DND-41 (cell line): Measurements from ENCODE around the gene COL13A1.

Experiments used
- ATAC-seq: fragments of 200-7000 bp; cut with Tn5 transposase; 3 replicates; pipeline ENCODE4 v1.9.1; 2021; ENCODE audit warnings: low read depth; ENCODE audit not compliant: insufficient read depth
- DNase-seq: peaks from one replicate; pipeline ENCODE4 v3.0.0-alpha.2; 2020
- H2AFZ ChIP-seq: 2 replicates; pipeline ENCODE4 v1.6.0; 2012; ENCODE audit warnings: low read depth, low read length
- H3K27ac ChIP-seq: 2 replicates; pipeline ENCODE4 v1.5.1; 2012; ENCODE audit warnings: low read length, inconsistent platforms
- H3K27me3 ChIP-seq: fragments of 200-600 bp; sonication (generic); 2 replicates; pipeline ENCODE4 v1.6.0; 2012; ENCODE audit warnings: low read length, mild to moderate bottlenecking, inconsistent platforms; ENCODE audit not compliant: insufficient read depth, poor library complexity
- H3K36me3 ChIP-seq: 2 replicates; pipeline ENCODE4 v1.5.1; 2012; ENCODE audit warnings: low read length, inconsistent platforms; ENCODE audit not compliant: insufficient read depth
- H3K4me1 ChIP-seq: 2 replicates; pipeline ENCODE4 v1.5.1; 2012; ENCODE audit warnings: mild to moderate bottlenecking, low read length; ENCODE audit not compliant: insufficient read depth
- H3K4me2 ChIP-seq: 2 replicates; pipeline ENCODE4 v1.6.0; 2012; ENCODE audit warnings: mild to moderate bottlenecking, moderate library complexity, low read length, inconsistent platforms; ENCODE audit not compliant: insufficient read depth
- H3K4me3 ChIP-seq, 2 experiments: fragments of 200-600 bp in 1 of 2; shearing (Covaris generic) in 1 of 2; 2 replicates each; pipeline ENCODE4 v1.5.1; 2012 to 2016; ENCODE audit warnings: inconsistent platforms in 2 of 2, low read length in 2 of 2, mild to moderate bottlenecking in 2 of 2, low read depth in 1 of 2, moderate library complexity in 1 of 2
- H3K79me2 ChIP-seq: 2 replicates; pipeline ENCODE4 v1.6.0; 2012; ENCODE audit warnings: low read length, inconsistent platforms; ENCODE audit not compliant: insufficient read depth
- H3K9ac ChIP-seq: 2 replicates; pipeline ENCODE4 v1.6.0; 2012; ENCODE audit warnings: low read depth, mild to moderate bottlenecking, inconsistent platforms, low read length, moderate library complexity
- H3K9me3 ChIP-seq: 2 replicates; pipeline ENCODE4 v1.5.1; 2012; ENCODE audit warnings: low read length, moderate library complexity, mild to moderate bottlenecking, inconsistent platforms; ENCODE audit not compliant: insufficient read depth, severe bottlenecking
- H4K20me1 ChIP-seq: 2 replicates; pipeline ENCODE4 v1.6.0; 2012; ENCODE audit warnings: low read length; ENCODE audit not compliant: insufficient read depth
- EZH2 ChIP-seq: IDR thresholded peaks from 3 replicates; pipeline ENCODE4 v1.6.1; 2012; ENCODE audit warnings: borderline replicate concordance, low read depth, mild to moderate bottlenecking, moderate library complexity, low read length, inconsistent platforms; ENCODE audit not compliant: severe bottlenecking
- TF ChIP-seq, protein P1 (sequence below): IDR thresholded peaks from 2 replicates; pipeline ENCODE4 v1.5.1; 2012; ENCODE audit warnings: borderline replicate concordance, low read length, moderate library complexity, mild to moderate bottlenecking; ENCODE audit not compliant: poor library complexity, severe bottlenecking; ENCODE audit errors: extremely low read depth

Gene COL13A1

GRCh38 chr10:69915215-69915560 is 113.5 kb downstream of the COL13A1 start:
- Histone ChIP-seq H3K27ac (no peak overlapping the region), H3K36me3 (no peaks in the 10 kb centered on the region), H3K9me3 (no peaks in the 10 kb centered on the region), H4K20me1 (peaks cover 6% of the 10 kb centered on the region), H3K79me2 (no peaks in the 10 kb centered on the region), H3K4me2 (no peak overlapping the region), H3K27me3 (peaks cover 11% of the 10 kb centered on the region), H2AFZ (no peak overlapping the region), H3K9ac (no peak overlapping the region), H3K4me1 (no peaks in the 10 kb centered on the region), H3K4me3 (no peak overlapping the region)
- no peak for DNase-seq
- TF ChIP-seq EZH2, result no peak
- TF ChIP-seq, protein P1, sequence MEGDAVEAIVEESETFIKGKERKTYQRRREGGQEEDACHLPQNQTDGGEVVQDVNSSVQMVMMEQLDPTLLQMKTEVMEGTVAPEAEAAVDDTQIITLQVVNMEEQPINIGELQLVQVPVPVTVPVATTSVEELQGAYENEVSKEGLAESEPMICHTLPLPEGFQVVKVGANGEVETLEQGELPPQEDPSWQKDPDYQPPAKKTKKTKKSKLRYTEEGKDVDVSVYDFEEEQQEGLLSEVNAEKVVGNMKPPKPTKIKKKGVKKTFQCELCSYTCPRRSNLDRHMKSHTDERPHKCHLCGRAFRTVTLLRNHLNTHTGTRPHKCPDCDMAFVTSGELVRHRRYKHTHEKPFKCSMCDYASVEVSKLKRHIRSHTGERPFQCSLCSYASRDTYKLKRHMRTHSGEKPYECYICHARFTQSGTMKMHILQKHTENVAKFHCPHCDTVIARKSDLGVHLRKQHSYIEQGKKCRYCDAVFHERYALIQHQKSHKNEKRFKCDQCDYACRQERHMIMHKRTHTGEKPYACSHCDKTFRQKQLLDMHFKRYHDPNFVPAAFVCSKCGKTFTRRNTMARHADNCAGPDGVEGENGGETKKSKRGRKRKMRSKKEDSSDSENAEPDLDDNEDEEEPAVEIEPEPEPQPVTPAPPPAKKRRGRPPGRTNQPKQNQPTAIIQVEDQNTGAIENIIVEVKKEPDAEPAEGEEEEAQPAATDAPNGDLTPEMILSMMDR, result no peak
- no peak for ATAC-seq

- H3K4me2 ChIP-seq, result no peak overlapping the region
- no peaks in the 10 kb centered on the region for H3K4me1 ChIP-seq
- TF ChIP-seq, protein P1, result no peak
- no peak for TF ChIP-seq EZH2
- H3K27ac ChIP-seq, result no peak overlapping the region
- no peak for DNase-seq
- no peaks in the 10 kb centered on the region for H3K36me3 ChIP-seq
- H3K9ac ChIP-seq, result no peak overlapping the region
- peaks cover 7% of the 10 kb centered on the region for H3K27me3 ChIP-seq
- peaks cover 6% of the 10 kb centered on the region for H4K20me1 ChIP-seq
- H2AFZ ChIP-seq, result no peak overlapping the region
- H3K4me3 ChIP-seq, result no peak overlapping the region
- H3K9me3 ChIP-seq, result no peaks in the 10 kb centered on the region
- H3K79me2 ChIP-seq, result no peaks in the 10 kb centered on the region
- no peak for ATAC-seq
Observed at GRCh38 chr10:69916118-69916517, 114.4 kb downstream of the COL13A1 start.

- ATAC-seq (no peak), DNase-seq (no peak)
- H3K36me3 ChIP-seq, result no peaks in the 10 kb centered on the region
- H3K4me1 ChIP-seq, result no peaks in the 10 kb centered on the region
- peaks cover 5% of the 10 kb centered on the region for H3K27me3 ChIP-seq
- H3K27ac ChIP-seq, result no peak overlapping the region
- no peak overlapping the region for H3K4me2 ChIP-seq
- no peak overlapping the region for H3K4me3 ChIP-seq
- no peak overlapping the region for H2AFZ ChIP-seq
- peaks cover 4% of the 10 kb centered on the region for H4K20me1 ChIP-seq
- no peak for TF ChIP-seq EZH2
- TF ChIP-seq, protein P1, result no peak
- H3K9me3 ChIP-seq, result no peaks in the 10 kb centered on the region
- H3K79me2 ChIP-seq, result no peaks in the 10 kb centered on the region
- no peak overlapping the region for H3K9ac ChIP-seq
Observed at GRCh38 chr10:69918036-69918435, 116.3 kb downstream of the COL13A1 start.

- Histone ChIP-seq H3K4me2 (no peak overlapping the region), H3K9me3 (no peaks in the 10 kb centered on the region), H3K4me3 (no peak overlapping the region), H3K27me3 (peaks cover 5% of the 10 kb centered on the region), H3K79me2 (no peaks in the 10 kb centered on the region), H2AFZ (no peak overlapping the region), H4K20me1 (peaks cover 3% of the 10 kb centered on the region), H3K4me1 (no peaks in the 10 kb centered on the region), H3K9ac (no peak overlapping the region), H3K27ac (no peak overlapping the region), H3K36me3 (no peaks in the 10 kb centered on the region)
- ATAC-seq, result no peak
- no peak for DNase-seq
- no peak for TF ChIP-seq EZH2
- TF ChIP-seq, protein P1, result no peak
Observed at GRCh38 chr10:69919250-69919649, 117.5 kb downstream of the COL13A1 start.
